ENCODE data around the gene SESTD1. TPM values are rescaled to one million over a fixed set of nuclear protein-coding genes. Genes with fewer than 3 reads are reported as not detected.
"Not testable (repeated sequence)": the region's sequence is repeated elsewhere in the genome, so short reads cannot be mapped to it uniquely, and the experiment has no call there.

SESTD1 gene
- total RNA-seq, 1 experiment from 2014 or later, result 14.3 TPM

DNA sequence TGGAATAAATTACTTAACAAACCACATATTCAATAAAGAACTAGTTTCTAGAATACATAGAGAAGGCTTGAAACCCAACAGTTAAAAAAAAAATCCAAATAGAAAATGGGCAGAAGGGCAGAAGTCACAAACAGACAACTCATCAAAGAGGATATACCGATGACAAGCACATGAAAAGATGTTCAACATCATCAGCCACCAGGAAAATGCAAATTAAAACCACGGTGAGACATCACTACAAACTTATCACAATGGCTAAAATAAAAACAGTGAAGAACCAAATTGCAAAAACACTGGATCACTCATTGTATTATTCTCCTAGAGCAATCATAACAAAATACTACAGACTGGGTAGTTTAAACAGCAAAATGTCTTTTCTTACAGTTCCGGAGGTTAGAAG lies 14.5 kb downstream of the SESTD1 start:
- in situ Hi-C loops (cut with HindIII; ENCODE audit: low pct_unique_long_range_greater_than_20kb, low sequenced_read_pairs), result no loop called here
- DNase-seq (ENCODE audit: low read depth, low spot score), result no peak

DNA sequence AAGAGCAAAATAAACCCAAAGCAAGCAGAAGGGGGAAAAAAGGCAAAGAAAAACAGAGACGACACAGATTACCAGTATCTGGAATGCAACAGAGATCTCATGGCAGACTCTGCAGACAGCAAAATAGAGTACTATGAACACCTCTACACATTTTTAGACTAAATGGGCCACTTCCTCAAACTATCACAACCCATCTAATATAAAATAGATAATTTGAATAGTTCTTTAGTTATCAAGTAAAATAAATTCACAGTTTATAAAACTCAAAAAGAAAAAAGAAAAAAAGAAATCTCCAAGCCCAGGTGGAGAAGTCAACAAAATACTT lies 16.6 kb downstream of the SESTD1 start:
- no peak for DNase-seq (ENCODE audit: low read depth, low spot score)
- in situ Hi-C loops (cut with HindIII; ENCODE audit: low pct_unique_long_range_greater_than_20kb, low sequenced_read_pairs), result no loop called here

DNA sequence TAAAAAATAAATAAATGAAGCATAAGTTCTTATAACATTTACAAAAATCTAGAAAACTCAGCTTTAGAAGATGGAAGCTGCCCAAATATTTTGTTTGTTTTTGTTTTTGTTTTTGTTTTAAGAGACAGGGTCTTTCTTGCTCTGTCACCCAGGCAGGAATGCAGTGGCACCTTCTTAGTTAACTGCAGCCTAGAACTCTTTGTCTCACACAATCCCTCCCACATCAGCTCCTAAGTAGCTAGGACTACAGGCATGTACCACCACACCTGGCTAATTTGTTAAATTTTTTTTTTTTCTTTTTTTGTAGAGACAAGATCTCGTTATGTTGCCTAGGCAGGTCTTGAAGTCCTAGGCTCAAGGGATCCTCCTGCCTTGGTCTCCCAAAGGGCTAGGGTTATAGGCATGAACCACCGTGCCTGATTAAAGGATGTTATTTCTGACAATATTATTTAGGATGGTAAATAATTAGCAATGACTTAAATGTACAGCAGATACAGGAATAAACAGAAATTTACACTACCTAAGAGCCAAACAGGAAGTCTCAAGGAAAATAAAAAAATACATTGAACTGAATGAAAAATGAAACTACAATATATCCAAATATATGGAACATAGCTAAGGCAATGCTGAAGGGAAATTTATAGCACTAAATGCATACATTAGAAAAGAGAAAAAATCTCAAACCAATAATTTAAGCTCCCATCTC lies 17.2 kb downstream of the SESTD1 start:
- in situ Hi-C loops (cut with HindIII; ENCODE audit: low pct_unique_long_range_greater_than_20kb, low sequenced_read_pairs), result no loop called here

DNA sequence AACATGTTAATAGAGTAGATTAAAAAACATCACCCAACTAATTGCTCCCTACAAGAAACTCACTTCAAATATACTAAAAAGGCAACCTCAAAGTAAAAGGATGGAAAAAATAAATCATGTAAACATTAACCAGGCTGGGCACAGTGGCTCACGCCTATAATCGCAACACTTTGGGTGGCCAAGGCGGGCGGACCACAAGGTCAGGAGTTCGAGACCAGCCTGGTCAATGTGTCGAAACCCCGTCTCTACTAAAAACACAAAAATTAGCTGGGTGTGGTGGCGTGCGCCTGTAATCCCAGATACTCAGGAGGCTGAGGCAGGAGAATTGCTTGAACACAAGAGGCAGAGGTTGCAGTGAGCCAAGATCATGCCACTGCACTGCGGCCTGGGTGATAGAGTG lies 18.8 kb downstream of the SESTD1 start:
- DNase-seq (ENCODE audit: low read depth, low spot score); in situ Hi-C loops (cut with HindIII; ENCODE audit: low pct_unique_long_range_greater_than_20kb, low sequenced_read_pairs): not testable (repeated sequence)

More for the DNA sequence above, 17.2 kb downstream of the SESTD1 start:
- no peak for DNase-seq (ENCODE audit: low read depth, low spot score)

DNA sequence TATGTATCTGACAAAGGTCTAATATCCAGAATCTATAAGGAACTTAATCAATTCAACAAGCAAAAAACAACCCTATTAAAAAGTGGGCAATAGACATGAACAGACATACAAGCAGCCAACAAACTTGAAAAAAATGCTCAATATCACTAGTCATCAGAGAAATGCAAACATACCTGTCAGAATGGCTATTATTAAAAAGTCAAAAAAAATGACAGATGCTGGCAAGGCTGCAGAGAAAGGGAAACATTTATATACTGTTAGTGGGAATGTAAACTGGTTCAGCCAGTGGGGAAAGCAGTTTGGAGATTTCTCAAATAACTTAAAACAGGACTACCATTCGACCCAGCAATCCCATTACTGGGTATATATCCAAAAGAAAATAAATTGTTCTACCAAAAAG lies 21.6 kb downstream of the SESTD1 start:
- in situ Hi-C loops (cut with HindIII; ENCODE audit: low pct_unique_long_range_greater_than_20kb, low sequenced_read_pairs), result no loop called here
- DNase-seq (ENCODE audit: low read depth, low spot score), result no peak

DNA sequence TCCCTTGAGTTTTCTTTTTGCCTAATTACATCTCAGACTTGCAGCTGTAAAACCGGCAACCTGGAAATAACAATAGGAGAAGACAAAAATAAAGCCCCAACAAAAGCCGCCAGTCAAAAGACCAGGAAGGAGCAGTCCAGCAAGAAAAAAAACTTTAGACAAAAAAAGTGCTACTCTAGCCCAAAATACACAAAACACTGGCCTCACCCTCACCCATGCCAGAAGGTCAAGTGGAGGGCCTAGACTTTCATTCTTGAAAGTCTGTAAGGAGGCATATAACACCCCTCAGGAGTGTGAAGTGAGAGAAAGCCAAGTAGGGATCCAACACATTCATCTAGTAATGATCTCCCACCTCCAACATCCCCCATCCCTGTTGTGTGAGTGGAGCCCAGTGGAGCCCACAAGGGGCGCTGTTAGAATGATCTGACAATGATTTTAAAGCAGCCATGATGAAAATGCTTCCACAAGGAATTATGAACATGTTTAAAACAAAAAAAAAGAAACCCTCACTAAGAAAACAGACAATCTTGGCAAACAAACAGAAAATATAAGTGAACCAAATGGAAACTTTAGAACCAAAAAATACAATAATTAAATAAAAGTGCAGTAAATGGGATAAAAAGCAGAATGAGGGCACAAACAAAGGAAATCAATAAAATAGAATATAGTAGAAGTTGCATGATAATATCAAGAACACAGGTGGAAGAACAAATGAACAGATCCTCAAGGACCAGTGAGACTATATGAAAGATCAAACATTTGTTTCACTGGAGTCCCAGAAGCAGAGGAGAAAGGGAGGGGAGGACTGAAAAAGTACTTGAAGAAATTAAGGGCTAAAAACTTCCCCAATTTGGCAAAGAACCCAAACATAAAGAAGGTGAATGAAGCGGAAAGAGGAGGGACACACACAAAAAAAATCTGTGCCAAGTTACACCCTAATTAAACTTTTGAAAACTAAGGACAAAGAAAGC lies 23.9 kb downstream of the SESTD1 start:
- in situ Hi-C loops (cut with HindIII; ENCODE audit: low pct_unique_long_range_greater_than_20kb, low sequenced_read_pairs), result no loop called here
- peak; percentile 18 for DNase-seq (ENCODE audit: low read depth, low spot score)

DNA sequence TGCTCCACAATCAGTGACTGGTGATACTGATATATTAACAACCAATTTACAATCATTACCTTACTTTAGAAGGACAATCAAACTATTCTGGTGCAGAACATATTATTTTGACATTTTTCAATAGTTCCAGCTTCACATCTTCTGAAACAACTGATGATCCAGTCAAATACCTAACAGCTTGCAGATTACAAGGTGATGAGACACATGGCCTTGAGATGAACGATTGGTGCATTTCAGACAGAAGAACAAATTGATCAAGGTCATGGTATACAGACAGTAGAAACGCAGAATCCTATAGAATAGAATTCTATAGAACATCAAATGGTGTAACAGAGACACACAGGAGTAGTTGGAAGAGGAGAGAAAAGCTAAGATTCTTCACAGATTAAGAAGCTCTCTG lies 24.8 kb downstream of the SESTD1 start:
- in situ Hi-C loops (cut with HindIII; ENCODE audit: low pct_unique_long_range_greater_than_20kb, low sequenced_read_pairs), result no loop called here
- DNase-seq (ENCODE audit: low read depth, low spot score), result no peak

DNA sequence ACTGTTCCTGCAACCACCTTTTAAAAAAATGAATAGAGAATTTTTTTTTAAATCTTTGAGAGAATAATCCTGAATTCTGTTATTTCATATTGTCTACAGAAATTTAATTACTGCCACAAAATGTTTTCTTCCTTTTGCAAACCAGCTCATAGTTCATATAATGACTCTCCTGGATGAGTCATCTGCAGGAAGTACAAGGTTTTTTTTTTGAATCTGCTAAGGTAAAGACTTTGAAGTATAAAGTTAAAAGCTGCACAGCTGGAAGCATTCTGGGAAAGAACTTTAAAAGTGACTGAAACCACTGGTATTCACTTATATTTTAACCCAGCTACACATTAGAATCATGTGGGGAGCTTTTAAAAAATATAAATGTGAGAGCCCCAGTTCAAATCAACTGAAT lies 25.4 kb downstream of the SESTD1 start:
- in situ Hi-C loops (cut with HindIII; ENCODE audit: low pct_unique_long_range_greater_than_20kb, low sequenced_read_pairs), result no loop called here
- no peak for DNase-seq (ENCODE audit: low read depth, low spot score)

DNA sequence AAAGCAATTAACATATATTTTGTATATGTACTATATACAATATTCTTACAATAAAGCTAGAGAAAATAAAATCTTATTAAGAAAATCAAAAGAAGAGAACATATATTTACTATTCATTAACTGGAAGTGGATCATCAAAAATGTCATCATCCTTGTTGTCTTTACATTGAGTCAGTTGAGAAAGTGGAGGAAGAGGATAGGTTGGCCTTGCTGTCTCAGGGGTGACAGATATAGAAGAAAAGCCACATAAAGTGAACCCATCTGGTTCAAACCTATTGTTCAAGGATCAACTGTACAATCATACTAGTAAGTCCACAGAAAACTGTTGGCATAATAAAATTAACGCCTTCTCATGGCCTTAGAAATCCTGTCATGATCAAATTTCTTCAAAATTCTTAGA lies 26.6 kb downstream of the SESTD1 start:
- no peak for DNase-seq (ENCODE audit: low read depth, low spot score)
- in situ Hi-C loops (cut with HindIII; ENCODE audit: low pct_unique_long_range_greater_than_20kb, low sequenced_read_pairs), result no loop called here

DNA sequence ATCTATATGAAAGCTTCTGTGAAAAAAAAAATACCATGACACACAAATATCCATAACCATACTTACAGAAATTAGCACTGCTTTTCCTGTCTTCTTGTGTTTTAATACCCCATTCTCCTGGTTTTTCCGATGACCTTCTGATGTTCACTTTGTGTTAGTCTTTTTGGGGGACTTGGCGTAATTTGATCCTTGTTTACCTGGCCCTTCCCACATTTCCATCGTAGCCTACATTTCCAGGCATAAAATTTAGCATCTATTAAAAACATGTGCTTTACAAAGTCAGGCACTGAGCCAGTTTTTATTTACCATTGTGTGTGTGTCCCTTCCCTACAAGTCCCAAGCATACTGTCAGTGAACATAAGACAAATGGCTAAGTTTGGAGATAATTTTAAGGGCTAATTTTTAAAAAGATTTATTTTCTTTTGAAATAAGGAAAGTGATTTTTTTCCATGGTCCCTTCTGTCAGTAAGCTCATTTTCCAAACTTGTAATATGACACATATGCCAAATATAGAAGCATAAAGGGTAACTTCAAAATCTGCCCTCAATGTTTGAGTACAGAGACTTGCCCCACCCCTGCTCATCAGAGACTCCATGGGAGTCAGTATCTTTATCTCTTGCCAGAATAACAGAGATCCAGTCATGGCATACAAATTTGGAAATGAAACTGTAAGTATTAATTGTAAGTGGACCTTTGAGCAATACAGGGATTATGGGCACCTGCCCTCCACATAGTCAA lies 27.3 kb downstream of the SESTD1 start:
- in situ Hi-C loops (cut with HindIII; ENCODE audit: low pct_unique_long_range_greater_than_20kb, low sequenced_read_pairs), result no loop called here
- no peak for DNase-seq (ENCODE audit: low read depth, low spot score)

DNA sequence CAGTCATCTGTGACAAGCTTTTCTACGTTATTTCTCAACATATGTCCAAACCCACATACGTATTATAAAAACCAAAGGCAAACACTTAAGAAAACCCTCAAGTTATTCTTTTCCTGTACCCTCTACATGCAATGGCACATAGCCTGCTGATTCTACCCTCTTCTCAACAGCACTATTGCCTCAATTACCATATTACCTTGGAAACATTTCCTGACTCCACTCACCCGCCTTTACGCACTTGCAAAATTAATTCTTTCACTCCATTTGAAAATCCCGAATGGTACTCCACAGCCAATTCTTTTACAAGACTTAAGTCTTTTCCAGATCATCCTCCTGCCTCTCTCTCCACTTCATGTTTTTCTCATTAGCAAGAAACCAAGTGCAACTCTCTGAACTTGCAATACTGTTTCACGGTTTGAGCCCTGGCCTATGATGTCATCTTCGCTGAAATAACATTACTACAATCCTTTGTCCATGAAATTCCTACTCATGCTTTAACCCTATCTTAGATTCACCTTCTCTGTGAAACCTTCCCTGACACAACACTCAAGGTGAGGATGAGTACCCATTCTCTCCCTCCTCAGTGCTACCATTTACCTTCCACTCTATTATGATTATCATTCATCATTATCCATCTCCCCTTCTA lies 29.0 kb downstream of the SESTD1 start:
- in situ Hi-C loops (cut with HindIII; ENCODE audit: low pct_unique_long_range_greater_than_20kb, low sequenced_read_pairs), result no loop called here
- DNase-seq (ENCODE audit: low read depth, low spot score), result no peak

DNA sequence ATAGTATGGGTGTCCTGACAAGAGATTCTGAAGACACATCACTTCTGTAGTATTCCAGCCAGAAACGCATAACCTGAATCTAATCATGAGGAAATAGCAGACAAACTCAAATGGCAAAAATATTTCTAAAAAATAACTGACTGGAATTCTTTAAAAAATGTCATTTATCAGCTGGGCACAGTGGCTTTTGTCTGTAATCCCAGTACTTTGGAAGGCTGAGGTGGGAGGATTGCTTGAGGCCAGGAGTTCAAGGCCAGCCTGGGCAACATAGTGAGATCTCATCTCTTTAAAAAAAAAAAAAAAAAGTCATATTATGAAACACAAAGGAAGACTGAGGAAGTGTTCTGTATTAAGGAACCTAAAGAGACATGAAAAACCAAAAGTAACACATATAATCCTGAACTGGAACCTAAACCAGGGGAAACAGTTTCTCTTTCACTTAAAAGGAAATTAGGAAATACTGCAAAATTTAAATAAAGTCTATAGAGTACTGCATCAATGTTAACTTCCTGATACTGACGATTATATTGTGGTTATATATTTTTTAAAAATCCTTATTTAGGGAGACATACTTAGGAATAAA lies 29.9 kb downstream of the SESTD1 start:
- DNase-seq (ENCODE audit: low read depth, low spot score), result no peak
- in situ Hi-C loops (cut with HindIII; ENCODE audit: low pct_unique_long_range_greater_than_20kb, low sequenced_read_pairs), result no loop called here

DNA sequence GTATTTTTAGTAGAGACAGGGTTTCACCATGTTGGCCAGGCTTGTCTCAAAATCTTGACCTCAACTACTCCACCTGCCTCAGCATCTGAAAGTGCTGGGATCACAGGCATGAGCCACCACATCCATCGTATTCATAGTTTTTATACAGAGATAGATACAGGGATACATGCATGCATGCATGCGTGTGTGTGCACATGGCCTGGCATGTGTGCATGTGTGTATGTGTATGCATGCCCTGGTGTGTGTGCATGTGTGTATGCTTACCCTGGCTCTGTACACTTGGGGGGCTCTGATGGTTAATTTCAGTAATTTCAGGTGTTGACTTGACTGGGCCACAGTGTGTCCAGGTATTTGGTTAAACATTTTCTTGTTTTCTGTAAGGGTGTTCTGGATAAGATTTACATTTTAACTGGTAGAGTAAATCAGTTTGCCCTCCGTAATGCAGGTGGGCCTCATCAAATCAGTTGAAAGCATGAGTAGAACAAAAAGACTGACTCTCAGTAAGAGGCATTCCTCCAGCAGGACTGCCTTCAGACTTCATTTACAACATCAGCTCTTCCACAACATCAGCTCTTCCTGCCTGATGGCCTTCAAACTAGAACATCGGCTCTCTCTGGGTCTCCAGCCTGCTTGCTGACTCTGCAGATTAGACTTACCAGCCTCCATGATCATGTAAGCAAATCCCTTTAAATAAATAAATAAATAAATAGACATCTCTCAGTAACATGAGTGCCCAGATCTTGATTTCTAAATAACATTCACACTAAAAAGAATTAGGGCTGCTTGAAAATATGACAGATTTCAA lies 30.8 kb downstream of the SESTD1 start:
- in situ Hi-C loops (cut with HindIII; ENCODE audit: low pct_unique_long_range_greater_than_20kb, low sequenced_read_pairs), result no loop called here
- no peak for DNase-seq (ENCODE audit: low read depth, low spot score)

DNA sequence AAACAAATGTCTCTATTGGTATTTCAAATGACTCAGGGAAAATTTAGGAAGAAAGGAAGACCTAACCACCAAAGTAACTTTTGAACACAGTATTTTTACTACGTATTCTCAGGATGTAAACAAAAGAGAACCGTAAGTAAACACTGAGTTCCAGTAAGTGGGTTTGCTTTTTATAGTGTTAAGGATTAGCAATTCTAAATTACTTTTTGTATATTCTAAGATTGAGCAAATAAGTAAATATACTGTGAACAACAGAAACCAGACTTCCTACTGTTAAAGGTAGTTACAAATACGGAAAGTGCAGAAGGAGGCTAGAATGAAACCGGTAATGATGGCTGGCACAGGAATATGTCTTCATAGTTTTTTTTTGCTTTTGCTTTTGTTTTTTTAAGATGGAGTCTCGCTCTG lies 31.5 kb downstream of the SESTD1 start:
- no peak for DNase-seq (ENCODE audit: low read depth, low spot score)
- in situ Hi-C loops (cut with HindIII; ENCODE audit: low pct_unique_long_range_greater_than_20kb, low sequenced_read_pairs), result no loop called here

DNA sequence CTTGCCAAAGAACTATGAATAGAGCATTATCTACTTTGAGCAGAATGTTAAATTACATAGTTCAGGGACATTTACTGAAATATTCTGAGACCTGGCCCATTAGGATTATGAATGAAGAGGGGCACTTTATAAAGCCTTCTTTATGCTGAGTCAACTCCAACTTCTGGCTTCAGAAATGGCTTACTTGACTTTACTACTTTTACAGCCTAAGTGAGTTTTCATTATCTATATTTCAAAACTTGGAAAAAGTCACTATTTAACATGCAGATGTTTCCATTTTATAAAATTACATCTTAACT lies 37.7 kb downstream of the SESTD1 start:
- no peak for DNase-seq (ENCODE audit: low read depth, low spot score)
- in situ Hi-C loops (cut with HindIII; ENCODE audit: low pct_unique_long_range_greater_than_20kb, low sequenced_read_pairs), result no loop called here

DNA sequence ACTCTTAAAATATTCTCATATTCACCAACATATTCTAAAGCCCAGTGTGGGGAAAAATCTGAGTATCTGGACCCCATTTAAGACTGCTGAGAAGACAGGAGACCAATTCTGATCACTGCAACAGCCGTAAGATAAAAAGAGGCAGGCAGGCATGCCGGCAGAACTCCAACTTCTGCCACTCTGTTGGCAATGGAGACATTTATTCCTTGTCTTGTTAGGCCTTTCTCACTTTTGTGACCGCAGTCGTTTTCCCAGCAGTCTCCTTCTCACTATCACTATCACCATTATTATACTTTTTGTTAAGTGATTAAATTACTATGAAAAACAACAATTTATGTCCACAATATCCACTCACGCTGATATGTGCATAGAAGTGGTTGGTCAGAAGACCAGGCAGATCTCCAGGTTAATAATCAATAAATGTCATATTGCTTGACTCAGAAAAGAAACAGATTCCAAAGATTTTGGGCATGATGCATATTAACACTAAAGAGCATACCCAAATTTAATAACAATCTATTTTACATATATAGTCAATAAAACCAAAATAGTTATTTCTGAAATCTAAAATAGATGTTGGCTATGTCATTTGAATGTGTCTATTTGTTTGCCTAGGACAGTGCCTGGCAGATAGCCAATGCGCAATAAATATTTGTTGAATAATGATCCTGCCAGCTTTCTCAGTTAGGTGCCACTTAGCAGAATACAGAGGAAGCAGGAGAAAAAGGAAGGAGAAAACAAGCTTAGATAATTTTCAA lies 38.2 kb downstream of the SESTD1 start:
- in situ Hi-C loops (cut with HindIII; ENCODE audit: low pct_unique_long_range_greater_than_20kb, low sequenced_read_pairs), result no loop called here
- no peak for DNase-seq (ENCODE audit: low read depth, low spot score)
